Colon (tissue), 2 donors: ENCODE results near the gene OLA1.

Source experiments
- FAIRE-seq: peaks from 2 replicates; lab custom pipeline; 2012; peaks lifted over from hg19 to GRCh38; lab: Jason Lieb, UNC
- donor health status: control.
- donor health status: control.

The OLA1 gene

GRCh38 chr2:174224665-174225288 lies 23.6 kb downstream of the OLA1 start:
- no peak for FAIRE-seq

DNA sequence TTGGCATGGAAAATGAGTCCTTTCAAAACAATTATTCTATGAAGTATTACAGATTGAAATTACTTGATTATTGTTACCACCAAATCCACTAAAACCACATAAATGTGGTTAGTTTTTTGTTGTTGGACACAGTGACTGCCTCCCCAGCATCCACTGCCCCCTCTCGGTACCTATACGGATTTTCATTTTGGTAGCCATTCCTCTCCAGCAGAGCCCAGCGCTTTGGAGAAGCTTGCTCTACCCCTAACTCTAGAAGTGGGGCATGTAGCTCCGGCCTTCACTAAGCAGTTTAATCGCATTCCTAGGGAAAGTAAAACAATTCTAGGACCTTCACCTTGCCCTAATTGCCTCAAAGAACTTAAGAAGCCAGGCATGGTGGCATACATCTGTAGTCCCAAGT lies 24.2 kb downstream of the OLA1 start:
- no peak for FAIRE-seq

- FAIRE-seq: no peak
These were observed 24.9 kb downstream of the OLA1 start for GRCh38 chr2:174223388-174223787.

- FAIRE-seq: no peak
These were observed 26.2 kb downstream of the OLA1 start for GRCh38 chr2:174222154-174222553.

GRCh38 chr2:174219321-174219720 lies 29.0 kb downstream of the OLA1 start:
- no peak for FAIRE-seq

- no peak for FAIRE-seq
These were observed 29.6 kb downstream of the OLA1 start for GRCh38 chr2:174218773-174219172.

- FAIRE-seq: no peak
These were observed 30.5 kb downstream of the OLA1 start for GRCh38 chr2:174217869-174218268.

GRCh38 chr2:174211954-174212353 lies 36.4 kb downstream of the OLA1 start:
- FAIRE-seq: no peak

GRCh38 chr2:174210862-174211261 lies 37.5 kb downstream of the OLA1 start:
- FAIRE-seq: no peak

DNA sequence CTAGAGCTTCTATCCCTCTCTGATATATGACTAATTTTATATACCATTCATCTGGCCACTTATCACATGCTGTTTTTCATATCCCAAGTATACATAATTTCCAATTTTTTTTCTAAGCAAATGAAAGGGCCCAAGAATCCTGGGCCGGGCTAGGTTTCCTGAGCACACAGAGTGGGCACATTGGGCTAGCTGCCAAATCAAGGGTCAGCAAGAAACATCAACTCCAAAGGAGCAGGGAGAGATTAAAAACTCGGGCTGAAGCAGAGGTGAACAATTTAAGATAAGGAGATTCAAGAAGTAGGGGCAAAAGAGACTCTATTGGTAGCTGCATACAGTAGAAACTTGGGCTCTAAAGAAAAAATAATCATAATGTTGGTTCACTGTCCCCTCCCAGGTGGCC lies 39.0 kb downstream of the OLA1 start:
- FAIRE-seq: no peak

GRCh38 chr2:174208026-174208425 lies 40.3 kb downstream of the OLA1 start:
- no peak for FAIRE-seq

- FAIRE-seq: no peak
These were observed 42.8 kb downstream of the OLA1 start for GRCh38 chr2:174205562-174205961.

- FAIRE-seq: no peak
These were observed 46.1 kb downstream of the OLA1 start for GRCh38 chr2:174202188-174202587.

DNA sequence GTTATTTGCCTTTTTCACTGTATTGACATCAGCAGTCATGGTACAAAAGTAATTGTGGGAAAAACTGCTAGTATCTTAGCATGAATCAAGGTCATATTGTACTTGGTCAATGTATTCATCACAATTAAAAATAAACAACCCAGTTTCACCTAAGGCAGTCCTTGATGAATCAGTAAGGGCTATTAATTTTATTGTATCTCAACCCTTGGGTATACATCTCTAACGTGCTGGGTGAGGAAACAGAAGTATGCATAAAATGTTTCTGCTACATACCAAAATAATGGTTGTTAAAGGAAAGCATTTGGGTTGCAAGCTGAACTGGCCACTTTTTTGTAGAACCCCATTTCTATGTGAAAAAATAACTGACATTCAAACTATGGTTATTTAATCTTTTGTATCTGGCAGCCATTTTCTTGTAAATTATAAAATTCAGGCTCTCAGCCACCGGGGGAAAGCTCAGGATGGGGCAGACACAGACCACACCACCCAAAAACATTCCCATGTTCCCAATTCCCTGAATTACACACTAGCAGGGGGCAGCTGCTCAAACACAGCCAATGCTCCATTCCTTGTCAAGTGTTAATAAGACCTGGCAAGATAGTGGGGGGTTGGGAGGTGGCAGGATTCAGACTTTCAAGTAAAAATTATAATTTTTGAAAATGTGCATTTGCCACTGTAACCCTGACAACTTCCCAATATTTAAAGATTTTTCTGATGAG lies 49.3 kb downstream of the OLA1 start:
- FAIRE-seq: no peak

DNA sequence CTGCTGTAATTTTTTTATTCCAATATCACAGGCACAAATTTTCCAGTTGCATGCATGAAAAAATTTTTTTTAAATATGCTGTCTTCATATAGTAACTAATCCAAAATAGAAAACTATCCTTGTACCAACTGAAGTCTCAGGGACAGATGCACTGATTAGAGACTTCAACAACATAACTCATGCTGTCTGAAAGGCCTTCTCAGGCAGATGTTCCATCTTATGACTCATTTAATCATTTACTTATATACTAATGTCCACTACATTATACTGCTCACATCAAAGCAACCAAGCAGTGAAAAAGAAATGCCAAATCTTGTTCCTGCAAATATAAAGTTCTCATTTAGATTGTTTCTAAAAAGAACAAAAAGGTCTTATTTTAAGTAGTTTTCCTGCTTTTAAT lies 53.1 kb downstream of the OLA1 start:
- no peak for FAIRE-seq

DNA sequence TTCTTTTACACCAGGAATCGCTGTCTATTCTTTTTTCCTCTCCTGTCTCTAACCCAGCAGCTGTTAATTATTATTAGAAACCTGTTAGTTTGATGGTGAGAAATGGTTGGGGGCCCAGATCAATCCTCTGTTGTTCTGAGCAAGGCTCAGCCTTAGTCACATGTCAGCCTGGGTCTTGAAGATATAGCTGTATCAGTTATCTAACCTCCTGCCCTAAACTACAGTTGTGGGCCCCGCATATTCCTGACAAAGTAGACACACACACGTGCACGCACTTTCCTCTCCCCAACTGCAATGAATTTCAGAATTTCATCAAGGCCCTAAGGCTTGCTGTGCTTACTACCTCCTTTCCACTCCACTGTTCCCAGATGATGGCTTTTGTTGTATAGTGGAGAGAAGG lies 54.6 kb downstream of the OLA1 start:
- FAIRE-seq: no peak

GRCh38 chr2:174192664-174193063 lies 55.7 kb downstream of the OLA1 start:
- no peak for FAIRE-seq

DNA sequence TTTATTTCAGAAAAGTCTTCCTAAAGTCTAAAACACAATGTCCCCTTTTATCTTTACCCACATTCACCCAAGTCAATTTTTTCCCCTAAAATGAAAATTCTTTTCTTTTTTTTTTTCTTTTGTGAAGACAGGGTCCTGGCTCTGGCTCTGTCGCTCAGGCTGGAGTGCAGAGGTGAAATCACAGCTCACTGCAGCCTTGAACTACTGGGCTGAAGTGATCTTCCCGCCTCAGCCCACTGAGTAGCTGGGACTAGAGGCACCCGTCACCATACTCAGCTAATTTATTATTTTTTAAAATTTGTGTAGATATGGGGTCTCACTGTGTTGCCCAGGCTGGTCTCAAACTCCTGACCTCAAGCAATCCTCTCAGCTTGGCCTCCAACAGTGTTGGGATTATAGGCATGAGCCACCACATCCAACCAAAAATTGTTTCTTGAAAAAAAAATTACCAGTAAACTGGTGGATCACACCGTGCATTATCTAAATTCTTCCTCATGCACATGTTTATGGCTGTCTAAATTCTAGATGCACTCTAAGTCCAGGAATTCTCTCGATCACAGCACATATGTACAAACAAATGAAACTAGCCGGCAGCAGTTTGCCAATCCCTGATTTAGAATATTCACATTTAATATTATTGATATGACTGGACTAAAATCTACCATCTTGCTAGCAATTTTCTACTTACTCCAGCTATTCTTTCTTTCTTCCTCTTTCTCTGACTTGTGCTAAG lies 56.8 kb downstream of the OLA1 start:
- no peak for FAIRE-seq

GRCh38 chr2:174184915-174185314 lies 63.4 kb downstream of the OLA1 start:
- FAIRE-seq: no peak

DNA sequence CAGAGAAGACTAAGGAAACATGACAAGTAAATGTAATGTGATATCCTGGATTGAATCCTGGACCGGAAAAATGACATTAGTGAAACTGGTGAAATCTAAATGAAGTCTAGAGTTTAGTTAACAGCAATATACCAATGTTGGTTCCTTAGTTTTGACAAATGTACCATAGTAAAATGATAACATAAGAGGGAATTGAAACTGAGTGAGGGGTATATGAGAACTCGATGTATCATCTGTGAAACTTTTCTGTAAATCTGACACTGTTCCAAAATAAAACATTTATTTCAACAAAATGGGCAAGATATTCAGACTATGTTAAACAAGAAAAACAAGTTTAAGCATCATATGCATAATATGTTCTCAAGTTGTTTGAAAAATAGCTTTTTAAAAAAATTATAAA lies 63.8 kb downstream of the OLA1 start:
- FAIRE-seq: no peak

DNA sequence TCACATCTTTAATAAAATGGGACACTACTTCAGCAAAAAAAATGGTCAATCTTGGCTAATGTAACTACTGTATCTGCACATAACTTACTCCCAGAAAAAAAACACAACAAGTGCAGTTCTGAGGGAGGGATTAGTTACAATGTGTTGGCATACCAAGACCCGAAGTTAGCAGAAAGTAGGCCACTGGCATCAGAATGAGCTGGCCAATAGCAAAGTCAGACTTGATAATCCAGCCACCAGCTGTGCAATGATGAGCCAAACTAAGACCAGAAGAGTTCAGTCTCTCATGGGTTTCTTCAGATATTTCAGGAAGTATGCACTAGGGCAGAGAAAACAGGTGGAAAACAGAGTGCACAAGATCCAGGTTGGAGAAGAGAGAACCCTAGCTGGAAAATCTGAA lies 65.3 kb downstream of the OLA1 start:
- no peak for FAIRE-seq

GRCh38 chr2:174181368-174181767 lies 67.0 kb downstream of the OLA1 start:
- FAIRE-seq: no peak

GRCh38 chr2:174180726-174181236 lies 67.6 kb downstream of the OLA1 start:
- no peak for FAIRE-seq
